CD4-positive, alpha-beta T cell treated with Interleukin-15 for 4 hours (primary cell): ENCODE results near the gene STXBP5L.
"Not testable (repeated sequence)": the region's sequence is repeated elsewhere in the genome, so short reads cannot be mapped to it uniquely, and the experiment has no call there.

Experiments used
- DNase-seq: peaks from one replicate; pipeline ENCODE4 v3.0.0-alpha.2; 2020; ENCODE audit warnings: low spot score

STXBP5L gene

GRCh38 chr3:120908030-120908794 lies at the start of gene STXBP5L:
Gene STXBP5L (plus strand): TSS chr3:120908205. CDS start chr3:120909579, 1,374 bp downstream.
- DNase-seq = no peak

DNA sequence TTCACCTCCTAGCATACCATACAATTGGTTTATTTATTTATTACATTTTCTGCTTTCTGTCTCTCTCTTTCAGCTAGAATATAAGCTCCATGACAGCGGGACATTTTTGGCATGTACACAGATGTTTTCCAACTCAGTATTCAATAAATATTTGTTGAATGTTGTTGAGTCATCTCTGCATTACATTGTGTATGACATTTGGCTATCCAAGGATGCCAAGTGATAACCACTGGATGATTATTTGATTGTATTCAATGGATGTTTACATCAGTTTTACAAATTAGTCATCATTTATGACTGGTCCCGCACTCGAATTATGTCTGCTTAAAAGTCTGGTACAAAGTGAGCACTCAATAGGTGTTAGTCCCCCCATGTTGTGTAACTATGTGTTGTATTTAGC lies 49.5 kb upstream of the STXBP5L start:
- DNase-seq = no peak

- DNase-seq = no peak
Measured at GRCh38 chr3:120864541-120864940, 43.5 kb upstream of the STXBP5L start.

GRCh38 chr3:120875507-120875906 lies 32.5 kb upstream of the STXBP5L start:
- no peak for DNase-seq

DNA sequence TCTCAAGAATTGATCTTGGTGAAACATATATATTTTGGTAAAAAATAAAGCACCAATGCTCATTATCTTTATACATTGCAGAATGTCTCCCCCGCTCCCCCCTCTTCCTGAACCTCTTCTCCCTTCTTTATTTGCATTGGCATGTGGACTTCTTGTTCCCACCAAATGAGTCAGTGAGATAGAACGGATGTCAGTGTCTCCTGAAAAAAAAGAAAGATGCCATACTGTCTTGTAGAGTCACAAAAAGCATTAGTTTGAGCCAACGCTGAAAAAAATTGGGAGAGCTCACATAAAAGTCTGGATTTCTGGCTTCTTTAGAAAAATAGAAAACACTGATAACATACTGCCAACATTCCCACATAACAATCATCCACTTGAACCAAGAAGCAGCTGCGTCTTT lies 32.0 kb upstream of the STXBP5L start:
- DNase-seq = no peak

DNA sequence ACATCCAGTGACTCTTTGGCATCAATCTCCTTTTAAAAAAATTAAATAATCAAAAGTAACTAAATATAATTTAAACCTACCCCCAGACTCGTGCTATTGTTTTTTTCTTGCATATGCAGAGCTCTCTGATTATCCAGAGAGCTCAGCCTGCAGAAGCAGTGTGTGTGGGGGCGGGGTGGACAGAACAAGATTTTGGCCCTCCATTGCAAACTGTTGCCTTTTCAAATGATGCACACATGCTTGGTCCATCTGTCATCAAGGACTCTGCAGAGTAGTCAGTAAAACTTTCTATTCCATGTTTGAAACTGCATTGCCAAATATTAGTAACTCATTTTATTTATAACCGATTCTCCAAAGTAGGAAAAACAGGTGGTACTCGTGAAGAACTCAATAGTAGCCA lies 28.6 kb upstream of the STXBP5L start:
- DNase-seq = no peak

GRCh38 chr3:120892921-120893320 lies 15.1 kb upstream of the STXBP5L start:
- DNase-seq = no peak

DNA sequence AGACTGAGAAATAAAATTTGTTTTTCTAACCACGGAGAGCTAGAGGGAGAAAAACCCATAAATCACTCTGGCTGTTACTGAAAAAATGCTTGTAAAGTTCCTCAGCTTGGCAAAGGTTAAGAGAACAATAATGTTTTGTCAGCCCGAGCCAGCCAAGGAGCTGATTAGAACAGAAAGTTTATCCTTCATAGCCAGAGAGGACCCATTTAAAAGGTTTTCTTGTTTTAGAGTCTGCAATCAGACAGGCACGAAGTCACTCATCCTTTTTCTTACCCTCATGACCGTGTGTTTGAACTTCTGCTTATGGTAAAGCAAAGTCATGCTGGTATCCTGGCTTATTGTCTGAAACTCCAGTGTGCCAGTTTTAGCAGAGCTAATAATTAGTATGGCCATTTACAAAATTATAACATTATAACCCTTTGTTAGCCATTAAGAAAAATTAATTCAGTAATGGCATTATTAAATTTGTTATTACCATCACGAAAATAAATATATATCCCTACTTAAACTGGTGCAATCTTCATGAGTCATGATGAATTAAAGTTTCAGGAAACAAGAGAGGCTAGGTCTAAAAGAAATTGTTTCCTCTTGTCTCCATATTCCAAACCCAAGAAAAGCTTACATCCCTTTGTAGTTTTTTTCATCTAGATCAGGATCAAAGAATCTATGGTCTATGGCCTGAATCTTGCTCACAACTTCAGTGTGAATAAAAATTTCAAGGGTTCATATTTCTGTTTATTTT lies 13.5 kb upstream of the STXBP5L start:
- DNase-seq = no peak

DNA sequence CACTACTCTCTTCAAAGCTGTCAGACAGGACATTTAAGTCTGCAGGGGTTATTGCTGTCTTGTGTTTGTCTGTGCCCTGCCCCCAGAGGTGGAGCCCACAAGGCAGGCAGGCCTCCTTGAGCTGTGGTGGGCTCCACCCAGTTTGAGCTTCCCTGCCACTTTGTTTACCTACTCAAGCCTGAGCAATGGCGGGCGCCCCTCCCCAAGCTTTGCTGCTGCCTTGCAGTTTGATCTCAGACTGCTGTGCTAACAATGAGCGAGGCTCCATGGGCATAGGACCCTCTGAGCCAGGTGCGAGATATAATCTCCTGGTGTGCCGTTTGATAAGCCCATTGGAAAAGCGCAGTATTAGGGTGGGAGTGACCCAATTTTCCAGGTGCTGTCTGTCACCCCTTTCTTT lies 6.3 kb upstream of the STXBP5L start:
- DNase-seq = not testable (repeated sequence)

DNA sequence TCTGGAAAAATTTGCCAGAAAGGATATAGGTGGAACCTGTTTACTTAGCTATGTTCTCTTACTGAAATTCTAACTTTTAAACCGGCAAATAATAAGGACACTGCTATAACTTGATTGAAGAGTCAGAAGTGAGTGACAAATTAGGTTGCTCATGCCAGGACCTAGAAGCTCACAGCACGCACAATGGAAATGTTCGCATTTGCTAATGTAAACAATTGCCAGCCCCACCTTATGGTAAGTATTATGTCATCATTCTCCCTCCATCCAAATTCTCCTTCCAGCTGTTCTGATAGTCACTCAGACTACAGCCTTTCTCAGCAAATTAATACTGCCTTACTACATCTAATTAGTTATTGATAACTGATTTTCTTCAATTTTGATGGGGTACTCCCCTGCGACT lies 4.8 kb upstream of the STXBP5L start:
- no peak for DNase-seq

DNA sequence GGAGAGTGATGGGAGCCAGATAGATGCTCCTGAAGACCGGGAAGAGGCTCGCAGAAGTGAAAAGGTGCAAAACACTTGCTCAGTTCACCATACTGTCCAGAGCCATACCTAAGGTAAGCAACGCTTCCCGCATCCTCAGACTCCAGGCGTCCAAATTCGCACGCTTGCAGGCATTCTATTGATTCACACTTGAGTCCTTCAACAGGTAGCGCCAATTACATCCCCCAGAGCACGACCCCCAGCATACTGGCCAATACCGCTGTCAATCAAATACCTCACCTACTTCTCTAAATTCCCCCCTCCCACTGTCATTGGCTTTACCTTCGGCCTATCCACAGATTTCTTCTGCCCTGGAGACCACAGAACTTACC lies 361 bp upstream of the STXBP5L start:
- DNase-seq = no peak

- no peak for DNase-seq
Measured at GRCh38 chr3:120908795-120909601, 993 bp downstream of the STXBP5L start.

DNA sequence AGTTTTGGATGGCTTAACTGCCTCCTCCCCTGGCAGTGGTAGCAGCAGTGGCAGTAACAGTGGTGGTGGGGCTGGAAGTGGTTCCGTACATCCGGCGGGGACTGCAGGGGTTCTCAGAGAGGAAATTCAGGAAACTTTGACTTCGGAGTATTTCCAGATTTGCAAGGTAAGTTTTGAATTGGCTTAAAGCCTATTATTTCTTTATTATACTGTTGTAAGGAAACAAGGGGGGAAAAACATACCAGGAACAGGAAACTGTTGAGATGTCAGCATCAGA lies 1.5 kb downstream of the STXBP5L start:
- no peak for DNase-seq

DNA sequence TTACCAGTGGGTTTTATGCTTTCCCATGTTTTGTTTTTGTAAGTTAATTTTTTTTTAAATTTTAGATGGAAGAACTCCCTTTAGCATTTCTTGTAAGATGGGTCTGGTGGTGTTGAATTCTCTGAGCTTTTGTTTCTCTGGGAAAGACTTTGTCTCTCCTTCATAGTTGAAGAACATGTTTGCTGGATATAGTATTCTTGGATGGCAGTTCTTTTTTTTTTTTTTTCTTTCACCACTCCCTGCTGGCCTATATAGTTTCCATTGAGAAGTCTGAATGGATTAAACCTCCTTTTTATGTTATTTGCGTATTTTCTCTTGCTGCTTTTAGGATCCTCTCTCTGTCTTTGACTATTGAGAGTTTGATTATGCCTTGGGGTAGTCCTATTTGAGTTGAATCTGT lies 18.1 kb downstream of the STXBP5L start:
- no peak for DNase-seq

GRCh38 chr3:120928991-120929390 lies 21.0 kb downstream of the STXBP5L start:
- DNase-seq = no peak

- no peak for DNase-seq
Measured at GRCh38 chr3:120931593-120931992, 23.6 kb downstream of the STXBP5L start.

DNA sequence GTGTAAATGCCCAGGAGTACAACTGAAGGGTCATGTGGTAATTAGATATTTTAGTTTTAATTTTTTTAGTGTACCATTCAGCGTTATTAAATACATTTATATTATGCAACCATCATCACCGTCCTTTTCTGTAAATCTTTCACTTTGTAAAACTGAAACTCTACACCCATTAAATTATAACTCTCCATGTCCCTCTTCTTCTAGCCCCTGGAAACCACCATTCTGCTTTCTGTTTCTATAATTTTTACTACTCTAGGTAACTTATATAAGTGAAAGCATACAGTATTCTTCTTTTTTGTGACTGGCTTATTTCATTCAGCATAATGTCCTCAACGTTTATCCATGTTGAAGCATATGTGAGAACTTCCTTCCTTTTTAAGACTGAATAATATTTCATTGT lies 48.1 kb downstream of the STXBP5L start:
- DNase-seq = no peak

DNA sequence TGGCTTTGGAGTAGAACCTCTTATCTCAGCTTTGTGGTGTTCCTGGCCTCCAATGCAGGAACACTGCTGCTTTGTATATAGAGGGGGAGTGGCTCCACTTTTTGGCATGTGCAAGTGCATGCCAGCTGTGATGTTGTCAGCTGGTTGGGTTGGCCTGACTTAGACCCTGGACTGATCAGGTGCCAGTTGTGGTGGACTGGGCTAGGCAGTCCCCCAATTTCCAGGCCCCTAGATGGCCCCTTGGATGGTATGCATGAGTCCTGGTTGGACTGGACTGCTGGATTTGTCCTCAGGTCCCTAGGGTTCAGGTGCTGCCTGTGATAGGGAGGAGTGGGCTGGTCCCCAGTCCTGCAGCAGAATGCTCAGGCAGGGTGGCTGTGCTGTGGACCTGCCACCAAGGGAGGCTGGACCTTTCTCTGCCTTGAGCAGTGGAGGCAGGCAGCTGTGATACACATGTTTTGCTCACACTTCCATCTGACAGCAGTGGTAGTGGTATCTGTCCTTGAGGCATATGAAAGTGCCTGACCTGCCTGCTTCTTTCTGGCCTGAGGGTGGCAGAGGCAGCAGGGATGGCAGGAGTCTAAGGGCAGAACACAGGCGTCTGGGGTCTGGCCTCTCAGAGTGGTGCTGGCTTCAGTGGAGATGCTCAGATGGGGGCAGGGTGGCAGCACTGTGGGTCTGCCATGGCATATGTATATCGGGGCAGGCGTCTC lies 74.8 kb downstream of the STXBP5L start:
- DNase-seq = no peak

- no peak for DNase-seq
Measured at GRCh38 chr3:120983321-120983665, 75.3 kb downstream of the STXBP5L start.

- DNase-seq = no peak
Measured at GRCh38 chr3:120983841-120984240, 75.8 kb downstream of the STXBP5L start.

- DNase-seq = no peak
Measured at GRCh38 chr3:120985242-120985641, 77.2 kb downstream of the STXBP5L start.

GRCh38 chr3:120988994-120989393 lies 81.0 kb downstream of the STXBP5L start:
- no peak for DNase-seq

DNA sequence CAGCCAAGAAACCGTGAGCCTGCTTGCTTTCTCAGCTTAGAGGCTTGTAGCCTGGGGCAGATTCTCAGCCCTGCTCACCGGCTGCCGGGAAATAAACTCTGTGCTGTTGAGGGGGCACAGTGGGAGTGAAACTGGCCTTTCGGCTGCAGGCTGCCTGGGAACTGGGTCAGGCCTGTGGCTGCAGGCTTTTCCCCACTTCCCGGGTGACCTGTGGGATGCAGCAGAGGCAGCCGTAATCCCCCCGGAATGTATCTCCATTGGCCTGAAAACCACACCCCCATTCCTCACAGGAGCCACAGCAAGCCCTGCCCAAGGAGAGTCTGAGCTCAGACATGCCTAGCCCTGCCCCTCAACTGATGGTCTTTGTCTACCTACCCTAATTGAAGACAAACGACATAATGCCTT lies 110.9 kb downstream of the STXBP5L start:
- DNase-seq = no peak
